GM10266 (cell line): ENCODE results near the gene LRRN2.

Source experiments
- DNase-seq: peaks from one replicate; pipeline ENCODE4 v3.0.0; 2012; ENCODE audit errors: extremely low spot score
- CTCF ChIP-seq: IDR thresholded peaks from 2 replicates; pipeline ENCODE4 v1.5.1; 2012; ENCODE audit warnings: mild to moderate bottlenecking, low read depth; ENCODE audit not compliant: control insufficient read depth, insufficient read depth; ENCODE audit errors: missing control alignments

LRRN2 gene

DNA sequence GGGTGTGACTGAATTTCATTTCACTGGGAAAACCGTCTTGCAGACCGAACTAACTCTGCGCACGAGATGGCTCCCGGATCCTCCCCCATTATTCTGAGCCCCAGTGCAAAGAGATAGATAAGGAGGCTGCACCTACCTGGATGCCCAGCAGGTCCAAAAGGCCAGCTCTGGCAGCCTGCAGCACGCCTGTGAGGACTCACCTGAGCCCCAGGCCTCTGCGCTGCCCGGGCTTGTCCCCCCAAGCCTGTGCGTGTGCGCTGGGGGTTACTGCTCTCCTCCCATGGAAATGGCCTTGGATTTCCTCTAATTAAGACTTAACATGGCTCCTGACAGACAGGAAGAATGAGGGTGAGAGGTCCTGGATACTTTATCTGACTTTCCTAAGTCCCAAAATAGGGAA lies 85.9 kb downstream of the LRRN2 start:
- TF ChIP-seq CTCF = no peak
- DNase-seq = no peak

- DNase-seq = no peak
- TF ChIP-seq CTCF = no peak
These were observed 86.4 kb downstream of the LRRN2 start for GRCh38 chr1:204599098-204599497.

- no peak for DNase-seq
- TF ChIP-seq CTCF = no peak
These were observed 87.1 kb downstream of the LRRN2 start for GRCh38 chr1:204598319-204598969.

GRCh38 chr1:204592246-204592948 lies 93.1 kb downstream of the LRRN2 start:
- TF ChIP-seq CTCF = no peak
- DNase-seq = no peak

DNA sequence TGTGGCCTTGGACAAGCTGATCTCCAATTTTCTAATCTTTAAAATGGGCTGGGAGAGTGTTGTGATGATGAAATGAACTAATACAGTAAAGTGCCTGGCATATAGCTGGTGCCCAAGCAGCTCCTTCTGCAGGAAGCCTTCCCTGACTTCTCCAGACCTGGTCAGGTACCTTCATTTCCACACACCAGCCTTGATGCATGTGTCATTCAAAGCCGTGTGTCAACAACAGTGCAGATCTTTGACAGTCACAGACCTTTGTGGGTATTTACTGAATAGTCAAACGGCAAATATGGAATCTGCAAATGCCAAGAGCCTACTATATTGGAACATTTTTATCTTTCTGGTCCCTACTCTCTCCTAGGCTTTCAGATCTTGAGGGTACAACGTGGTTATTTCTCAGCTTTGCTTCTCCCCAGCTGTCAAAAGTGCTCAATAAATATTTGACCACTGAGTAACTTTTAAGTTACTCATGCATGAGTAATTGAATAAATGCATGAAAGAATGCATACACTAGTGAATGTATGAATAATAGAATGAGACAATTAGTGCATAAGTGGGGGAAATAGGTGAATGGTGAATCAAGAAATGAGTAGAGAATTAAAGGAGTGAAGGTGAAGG lies 94.0 kb downstream of the LRRN2 start:
- no peak for TF ChIP-seq CTCF
- no peak for DNase-seq

DNA sequence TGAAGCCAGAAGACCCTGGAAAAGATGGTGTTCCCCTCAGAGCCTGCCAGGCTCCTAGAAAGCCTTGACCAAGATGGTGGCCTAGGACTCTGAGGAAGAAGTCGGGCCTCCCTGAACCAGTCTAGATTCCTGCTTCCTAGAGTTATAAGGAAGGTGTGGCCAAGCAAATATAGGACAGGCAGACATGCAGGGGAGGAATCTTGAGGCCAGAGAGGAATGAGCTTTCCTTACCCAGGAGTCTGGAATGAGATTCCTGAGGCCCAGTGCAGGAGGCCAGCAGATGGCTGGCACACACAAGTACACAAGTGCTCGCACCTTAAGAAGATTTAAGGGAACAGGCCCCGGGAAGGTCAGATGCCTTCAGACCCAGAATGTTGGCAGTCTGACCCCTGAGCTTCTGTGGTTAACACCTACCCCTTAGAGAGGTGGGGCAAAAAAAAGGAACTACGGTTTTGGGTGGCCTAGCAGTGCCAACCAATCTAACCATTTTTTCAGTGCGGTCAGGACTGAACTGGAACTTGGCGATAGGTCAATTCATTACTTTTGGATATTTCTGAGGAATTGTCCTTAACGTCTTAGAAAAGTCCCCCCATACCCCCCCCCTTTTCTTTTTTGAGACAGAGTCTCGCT lies 96.0 kb downstream of the LRRN2 start:
- no peak for DNase-seq
- no peak for TF ChIP-seq CTCF

- no peak for DNase-seq
- TF ChIP-seq CTCF = no peak
These were observed 96.7 kb downstream of the LRRN2 start for GRCh38 chr1:204588826-204589225.
